NCI-H128 (cell line): ENCODE measurements around the gene SPARC.

Experiments
- DNase-seq: peaks from one replicate; lab custom pipeline; 2025; ENCODE audit not compliant: unreplicated experiment; lab: John Stamatoyannopoulos, UW

The SPARC gene

DNA sequence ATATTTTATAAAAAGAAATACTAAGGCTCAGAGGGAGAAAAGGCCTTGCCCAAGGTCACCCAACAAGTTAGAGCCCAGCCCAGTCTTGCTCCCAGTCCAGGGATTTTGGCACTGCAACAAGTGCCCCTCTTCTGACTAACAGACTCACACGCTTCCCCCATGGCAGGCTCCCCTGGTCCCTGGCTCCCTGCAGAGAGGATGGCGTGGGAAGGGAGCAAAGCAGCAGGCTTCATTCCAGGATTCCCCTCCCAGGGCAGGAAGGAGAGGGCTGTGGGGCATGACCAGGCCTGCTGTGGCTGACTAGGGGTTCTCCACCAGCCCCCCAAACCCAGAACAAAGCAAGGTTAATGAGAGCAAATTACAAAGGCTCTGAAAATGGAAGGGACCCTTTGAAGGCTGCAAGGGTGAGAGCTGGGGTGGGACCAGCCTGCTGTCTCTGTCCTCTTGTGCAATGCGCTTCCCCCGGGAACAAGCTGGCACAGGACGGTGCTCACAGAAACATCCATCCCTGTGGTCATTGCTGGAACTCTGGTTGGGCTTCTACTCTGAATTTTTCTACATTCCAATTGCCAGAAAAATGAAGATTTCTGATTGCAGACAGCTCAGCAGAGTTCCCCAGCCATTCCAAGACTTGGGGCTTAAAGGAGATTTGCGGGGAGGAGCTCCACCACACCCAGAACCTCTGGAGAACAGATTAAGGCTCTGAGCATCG lies 58.4 kb downstream of the SPARC start:
- DNase-seq: no peak

DNA sequence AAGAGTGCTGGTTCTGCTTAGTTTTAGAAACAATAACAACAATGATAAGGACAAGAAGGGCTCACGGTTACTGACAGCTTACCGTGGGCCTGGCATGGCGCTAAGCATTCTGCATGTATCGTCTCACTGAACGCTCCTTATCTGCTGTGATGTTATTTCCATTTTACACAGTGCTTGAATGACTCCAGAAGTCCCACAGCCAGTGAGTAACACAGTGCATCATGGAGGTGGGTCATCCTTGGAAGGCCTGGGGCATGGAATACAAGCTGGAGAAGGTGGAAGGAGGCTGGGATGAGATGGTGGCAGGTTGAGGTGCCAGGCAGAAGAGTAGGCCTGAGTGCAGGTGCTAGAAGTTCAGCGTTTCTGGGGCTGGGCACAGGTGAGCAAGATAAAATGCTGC lies 59.1 kb downstream of the SPARC start:
- no peak for DNase-seq

DNA sequence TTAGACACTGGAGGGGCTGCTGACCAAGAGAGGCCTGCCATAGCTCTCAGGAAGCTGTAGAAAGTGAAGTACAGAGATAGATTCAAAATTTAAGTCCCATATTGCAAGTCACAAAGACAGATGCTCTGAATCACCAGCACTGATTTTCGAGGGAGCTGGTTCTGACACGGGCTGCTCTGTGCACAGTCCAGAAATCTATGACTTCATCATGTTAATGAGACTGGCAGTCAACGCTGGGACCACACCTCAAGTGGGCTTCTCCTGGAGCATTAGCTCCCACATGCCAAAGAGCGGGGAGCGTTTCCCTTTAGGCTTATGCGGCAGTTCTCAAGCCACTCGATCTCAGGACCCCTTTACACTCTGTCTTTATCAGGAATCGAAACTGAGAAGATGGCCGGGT lies 61.4 kb downstream of the SPARC start:
- DNase-seq: no peak

DNA sequence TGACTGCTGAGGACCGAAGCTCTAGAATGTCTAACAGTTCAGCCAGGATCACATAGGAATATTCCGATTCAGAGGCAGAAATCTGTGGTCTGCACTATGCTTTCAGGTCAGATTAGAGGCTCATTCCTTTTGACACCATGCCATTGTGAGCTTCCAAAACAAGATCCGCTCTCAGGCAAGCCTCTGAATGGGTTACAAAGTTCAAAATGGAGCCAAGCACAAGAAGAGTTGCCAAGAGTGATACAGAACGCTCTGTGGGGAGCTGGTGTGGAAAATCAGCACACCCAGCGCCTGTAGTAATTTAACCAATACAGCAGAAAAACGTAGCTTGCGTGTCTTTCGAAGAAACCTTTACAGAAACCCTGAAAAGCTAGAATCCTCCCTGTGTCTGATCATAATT lies 62.2 kb downstream of the SPARC start:
- no peak for DNase-seq

DNA sequence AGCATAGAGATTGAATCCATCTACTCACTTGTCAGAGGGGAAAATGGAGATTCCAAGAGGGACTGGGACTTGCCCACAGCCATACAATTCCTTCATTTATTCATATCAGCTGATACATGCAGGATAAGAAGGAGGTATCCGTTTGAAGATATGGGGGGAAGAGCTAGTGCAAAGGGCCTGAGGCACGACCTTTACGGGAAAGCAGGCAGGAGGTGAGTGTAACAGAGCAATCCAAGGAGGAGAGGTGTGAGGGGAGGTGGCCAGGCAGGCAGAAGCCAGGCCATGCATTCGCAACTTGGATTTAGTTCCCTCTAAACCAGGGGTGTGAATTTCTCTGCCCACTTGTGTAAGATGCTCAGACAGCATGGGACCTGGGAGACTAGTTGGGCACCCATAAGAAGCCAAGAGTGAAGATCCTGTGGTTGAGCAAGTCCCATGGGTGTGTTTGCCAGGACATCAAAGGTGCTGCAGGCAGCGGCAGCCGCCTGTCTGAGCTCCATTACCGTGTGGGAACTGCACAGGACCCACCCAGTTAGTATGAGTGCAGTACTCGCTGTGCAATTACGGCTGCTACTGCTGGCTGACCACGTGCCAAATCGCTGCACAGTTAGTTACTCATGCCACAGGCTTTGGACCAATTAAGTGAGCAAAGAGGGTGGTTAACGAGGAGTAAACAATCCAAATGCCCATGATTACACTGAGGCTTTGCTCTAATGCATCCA lies 64.2 kb downstream of the SPARC start:
- DNase-seq: no peak

DNA sequence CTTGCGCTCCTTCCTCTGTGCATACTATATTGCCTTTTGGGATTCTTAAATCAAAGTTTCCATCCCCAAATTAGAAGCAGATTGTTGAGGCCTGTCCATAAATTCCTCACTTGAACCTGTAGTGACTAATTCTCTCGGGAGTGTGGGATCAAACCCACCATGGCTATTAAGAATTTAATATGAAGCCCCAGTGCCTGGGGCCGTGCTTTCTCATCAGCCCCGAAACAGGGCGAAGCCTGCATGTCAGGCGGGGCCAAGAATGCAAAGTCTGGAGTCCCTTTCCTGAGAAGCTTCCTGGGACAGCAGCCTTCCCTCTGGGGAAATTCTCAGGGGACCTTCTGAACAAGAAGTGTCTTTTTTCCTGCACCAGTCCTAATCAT lies 66.3 kb downstream of the SPARC start:
- DNase-seq: no peak

DNA sequence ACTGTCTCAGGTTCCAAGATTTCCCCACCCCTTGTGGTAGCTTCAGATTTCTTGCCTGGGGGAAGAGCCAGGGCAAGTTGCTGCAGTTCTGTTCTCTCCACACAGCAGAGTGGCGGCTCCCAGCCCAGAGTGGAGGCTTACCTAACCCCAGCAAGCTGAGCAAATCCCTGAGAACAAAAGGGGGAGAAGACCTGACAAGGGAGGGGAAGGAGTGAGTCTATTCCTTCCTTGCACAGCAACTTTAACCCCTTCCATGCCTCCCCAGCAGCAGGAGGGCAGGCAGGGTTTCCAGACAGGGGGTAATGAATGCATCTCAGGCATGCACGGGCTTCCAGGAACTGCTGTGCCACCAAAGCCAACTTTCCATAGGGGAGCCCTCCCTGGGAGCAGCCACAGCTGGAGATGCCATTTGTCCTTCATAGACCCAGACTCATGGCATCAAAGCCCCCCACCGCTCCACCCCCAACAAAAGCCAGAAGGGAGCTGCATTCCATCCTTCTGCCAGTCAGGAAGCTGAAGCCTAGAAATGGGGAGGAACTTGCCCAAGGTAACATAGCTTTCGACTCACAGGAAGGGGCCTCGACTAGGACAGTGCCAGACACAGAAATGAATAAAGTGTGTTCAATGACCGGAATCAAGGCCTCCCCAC lies 66.8 kb downstream of the SPARC start:
- no peak for DNase-seq

DNA sequence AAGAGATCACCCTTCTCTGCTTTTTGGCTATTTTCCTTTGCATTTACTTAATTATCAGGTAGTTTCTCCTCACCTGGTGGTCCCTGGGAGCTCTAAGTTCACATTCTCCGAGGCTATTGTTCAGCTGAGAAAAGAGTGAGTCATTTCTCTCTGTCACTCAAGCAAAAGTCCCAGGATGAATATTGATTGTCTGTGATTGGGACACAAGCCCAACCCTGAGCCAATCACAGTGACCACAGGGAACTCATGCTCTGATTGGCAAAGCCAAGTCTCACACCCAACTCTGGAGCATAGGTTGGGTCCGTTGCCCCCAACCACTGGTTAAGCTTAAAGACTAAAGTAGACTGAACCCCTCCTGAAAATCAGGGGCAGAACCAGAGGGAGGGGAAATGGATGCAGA lies 67.8 kb downstream of the SPARC start:
- DNase-seq: no peak

DNA sequence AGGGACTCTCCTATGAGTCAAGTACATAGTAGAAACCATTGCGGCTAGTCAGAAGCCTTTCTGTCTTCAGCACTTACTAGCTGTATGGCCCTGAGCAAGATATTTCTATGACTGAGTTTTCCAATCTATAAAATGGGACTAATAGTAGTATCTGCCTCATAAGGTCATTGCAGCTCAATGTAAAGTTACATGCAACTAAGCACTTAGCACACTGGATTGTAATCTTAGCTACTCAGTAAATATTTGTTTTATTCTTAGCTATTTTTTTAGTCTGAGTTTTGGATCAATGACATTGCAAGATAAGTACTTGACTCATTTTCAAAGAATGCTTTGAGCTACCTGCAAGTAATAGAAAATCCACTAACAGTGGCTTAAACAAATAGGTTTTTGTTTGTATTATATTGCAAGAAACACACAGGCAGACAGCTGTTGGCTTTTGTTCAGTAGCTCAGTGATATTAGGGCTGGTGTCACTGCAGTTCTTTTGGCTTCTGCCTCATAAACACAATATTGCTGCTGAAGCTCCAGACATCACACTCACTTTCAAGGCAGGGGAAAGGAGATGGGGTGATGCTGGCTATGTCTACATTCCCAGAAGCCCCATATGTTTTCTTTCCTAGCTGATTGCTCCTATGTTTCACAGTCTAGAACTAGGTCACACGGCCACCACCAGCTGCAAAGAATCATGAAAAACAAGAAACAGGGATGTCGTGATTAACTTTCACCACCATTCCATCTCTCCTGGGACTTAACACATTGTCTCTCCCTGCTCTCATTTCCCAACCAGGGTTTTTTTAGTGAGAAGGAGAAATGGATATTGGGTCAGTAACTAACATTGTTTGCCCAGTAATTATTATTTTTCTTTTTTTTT lies 68.6 kb downstream of the SPARC start:
- DNase-seq: no peak

DNA sequence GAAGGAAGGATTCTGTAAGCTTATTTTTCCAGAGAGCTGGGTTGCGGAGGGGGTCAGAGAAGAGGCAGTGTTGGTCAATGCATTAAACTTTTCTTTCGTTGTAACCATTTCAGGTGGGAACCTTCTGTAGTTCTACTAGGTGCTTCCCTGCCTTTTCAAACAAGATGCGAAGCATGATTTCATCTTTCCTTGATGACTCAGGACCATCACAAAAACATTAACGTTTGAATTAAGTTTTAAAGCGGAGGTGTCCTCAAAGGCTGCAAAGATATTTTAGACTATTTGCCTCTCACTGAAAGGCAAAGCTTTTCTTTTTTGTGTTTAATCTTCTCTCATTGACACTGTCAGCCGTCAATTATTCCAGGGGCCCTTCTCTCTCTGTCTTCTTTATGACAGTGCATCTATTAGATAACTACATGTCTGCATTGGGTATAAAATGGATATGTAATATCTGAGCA lies 69.3 kb downstream of the SPARC start:
- DNase-seq: no peak

DNA sequence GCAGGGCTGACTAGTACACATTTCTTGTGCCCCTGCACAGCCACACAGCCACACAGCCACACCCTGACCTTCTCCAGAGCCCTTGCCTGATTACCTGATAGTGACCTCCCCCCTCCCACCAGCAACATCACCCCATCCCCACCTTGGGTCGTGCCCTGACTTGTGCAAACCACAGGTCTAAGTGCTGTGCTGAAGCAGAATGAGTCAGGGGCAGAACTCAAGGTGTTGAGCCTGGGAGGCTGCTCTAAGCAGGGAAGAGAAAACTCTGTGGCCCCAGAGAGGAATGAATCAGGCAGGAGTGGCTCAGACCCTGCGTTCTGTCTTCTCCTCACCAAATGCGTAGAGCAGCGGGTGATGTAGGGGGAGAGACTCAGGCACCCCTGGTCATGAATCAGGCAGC lies 71.3 kb downstream of the SPARC start:
- DNase-seq: no peak

DNA sequence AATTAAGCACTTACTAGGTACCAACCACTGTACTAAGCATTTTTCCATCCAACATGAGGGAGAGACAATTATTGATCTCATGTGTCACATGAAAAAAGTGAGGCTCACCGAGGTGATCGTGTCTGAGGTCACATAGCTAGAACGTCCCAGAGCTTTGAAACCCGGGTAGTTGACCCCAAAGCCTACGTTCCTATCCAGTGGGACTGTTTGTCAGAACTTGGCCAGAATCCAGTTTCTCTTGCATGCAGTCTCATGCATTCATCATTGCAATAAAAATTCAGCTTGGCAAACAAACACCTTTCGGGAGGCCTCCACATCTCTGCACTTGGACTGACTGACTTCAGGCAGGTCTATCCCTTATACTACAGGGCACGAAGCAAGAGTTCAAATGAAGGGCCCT lies 72.2 kb downstream of the SPARC start:
- no peak for DNase-seq

DNA sequence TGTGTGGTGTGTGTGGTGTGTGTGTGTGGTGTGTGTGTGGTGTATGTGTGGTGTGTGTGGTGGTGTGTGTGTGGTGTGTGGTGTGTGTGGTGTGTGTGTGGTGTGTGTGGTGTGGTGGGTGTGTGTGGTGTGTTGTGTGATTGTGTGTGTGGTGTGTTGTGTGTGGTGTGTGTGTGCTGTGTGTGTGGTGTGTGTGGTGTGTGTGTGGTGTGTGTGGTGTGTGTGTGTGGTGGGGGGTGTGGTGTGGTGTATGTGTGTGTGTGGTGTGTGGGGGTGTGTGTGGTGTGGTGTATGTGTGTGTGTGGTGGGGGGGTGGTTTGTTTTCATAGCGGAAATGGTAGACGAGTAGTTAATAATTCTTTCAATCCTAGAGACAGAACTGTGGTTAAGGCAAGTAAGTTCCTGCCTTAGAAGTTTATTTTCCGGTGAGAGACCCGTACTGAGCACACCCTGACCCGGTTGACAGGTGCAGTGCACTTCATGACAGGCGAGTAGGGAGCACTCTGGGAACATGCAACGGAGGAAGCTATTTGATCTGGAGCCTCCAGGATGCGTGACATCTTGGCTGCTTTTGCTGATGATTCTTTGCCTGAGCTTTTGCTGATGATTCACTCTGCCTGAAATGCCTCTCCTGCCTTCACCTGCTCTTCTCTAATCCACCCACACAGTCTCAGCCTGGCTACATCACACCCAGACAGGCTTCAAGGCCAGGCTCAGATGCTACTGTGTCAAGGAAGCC lies 73.9 kb downstream of the SPARC start:
- DNase-seq: no peak

DNA sequence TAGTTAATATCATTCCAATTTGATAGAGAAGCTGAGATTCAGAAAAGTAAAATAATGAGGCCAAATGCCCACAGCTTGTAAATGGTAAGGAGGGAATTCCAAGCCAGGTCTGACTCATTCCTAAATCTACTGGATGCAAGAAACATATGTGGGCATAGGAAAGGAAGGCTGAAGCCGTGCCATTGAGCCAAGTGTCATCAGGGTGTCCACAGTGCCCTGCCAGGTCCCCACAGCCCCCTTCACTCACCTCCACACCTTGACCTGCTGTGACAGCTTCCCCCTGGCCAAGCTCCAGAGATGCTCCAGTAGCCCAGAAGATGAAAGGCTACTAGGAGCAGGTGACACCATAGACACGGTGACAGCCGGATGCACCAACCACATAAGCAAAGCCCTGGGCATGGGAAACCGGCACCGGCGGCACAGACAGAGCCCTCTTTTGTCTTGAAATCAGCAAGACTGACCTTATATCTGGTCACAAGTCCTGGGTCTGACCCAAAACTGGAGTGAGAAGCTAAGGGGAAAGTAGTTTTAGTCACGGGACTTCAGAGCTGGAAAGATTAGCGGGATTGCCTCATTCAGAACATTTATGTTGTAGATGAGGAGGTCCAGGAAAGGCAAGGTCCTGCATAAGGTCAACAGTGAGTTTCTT lies 75.5 kb downstream of the SPARC start:
- DNase-seq: no peak
